ENCODE results near the gene STK39.

Gene STK39

GRCh38 chr2:168145426-168146310 is 101.7 kb downstream of the STK39 start:
- no peak for TF ChIP-seq CTCF (conservative IDR thresholded peaks at IDR 0.05; ENCODE audit: low read depth, low read length)
- H3K4me3 ChIP-seq (ENCODE audit: low read length), result no peak overlapping the region
- no peak for DNase-seq (ENCODE audit: low read depth)

GRCh38 chr2:168145011-168145410 is 102.4 kb downstream of the STK39 start:
- no peak for TF ChIP-seq CTCF (conservative IDR thresholded peaks at IDR 0.05; ENCODE audit: low read depth, low read length)
- H3K4me3 ChIP-seq (ENCODE audit: low read length), result no peak overlapping the region

DNA sequence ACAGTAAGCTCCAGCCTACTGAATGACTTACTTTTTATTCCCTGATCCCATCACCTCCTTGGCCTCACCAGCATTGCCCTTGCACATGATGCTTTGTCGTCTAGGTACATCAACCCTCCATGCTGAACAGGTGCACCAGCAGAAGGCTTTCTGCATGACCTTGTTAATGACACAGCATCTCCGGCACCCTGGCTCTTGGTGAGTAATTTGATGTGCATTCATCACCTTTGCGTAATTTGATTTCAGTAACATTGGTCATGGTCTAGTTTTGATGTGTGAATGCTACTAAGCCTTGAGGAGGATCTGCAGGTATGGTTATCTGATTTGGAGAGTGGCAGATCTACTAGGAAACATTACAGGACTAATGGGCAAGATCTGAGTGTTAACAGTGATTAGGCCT is 103.6 kb downstream of the STK39 start:
- DNase-seq (ENCODE audit: low read depth), result no peak
- TF ChIP-seq CTCF (conservative IDR thresholded peaks at IDR 0.05; ENCODE audit: low read depth, low read length), result no peak
- H3K4me3 ChIP-seq (ENCODE audit: low read length), result no peak overlapping the region

More at GRCh38 chr2:168145011-168145410, 102.4 kb downstream of the STK39 start:
- DNase-seq (ENCODE audit: low read depth), result no peak

DNA sequence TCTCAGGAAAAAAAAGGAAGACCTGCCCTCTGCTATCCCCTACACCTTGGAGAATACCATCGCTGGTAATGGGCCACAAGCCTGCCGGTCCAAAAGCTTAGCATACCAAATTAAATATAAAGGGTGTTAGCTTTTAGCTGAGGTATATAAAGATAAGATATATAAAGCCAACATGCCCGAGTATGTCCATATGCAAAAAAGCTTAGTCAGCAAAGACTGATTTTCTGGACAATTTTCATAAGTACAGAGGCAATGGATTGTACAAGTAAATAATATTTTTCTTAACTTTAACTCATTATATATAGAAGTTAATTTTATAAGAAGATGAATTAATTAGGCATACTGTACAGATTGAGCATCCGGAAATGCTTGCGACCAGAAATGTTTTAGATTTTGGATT is 106.5 kb downstream of the STK39 start:
- no peak for DNase-seq (ENCODE audit: low read depth)
- TF ChIP-seq CTCF (conservative IDR thresholded peaks at IDR 0.05; ENCODE audit: low read depth, low read length), result no peak
- H3K4me3 ChIP-seq (ENCODE audit: low read length), result no peak overlapping the region

GRCh38 chr2:168139852-168140251 is 107.5 kb downstream of the STK39 start:
- no peak for TF ChIP-seq CTCF (conservative IDR thresholded peaks at IDR 0.05; ENCODE audit: low read depth, low read length)

GRCh38 chr2:168138901-168139300 is 108.5 kb downstream of the STK39 start:
- TF ChIP-seq CTCF (conservative IDR thresholded peaks at IDR 0.05; ENCODE audit: low read depth, low read length), result no peak
- no peak overlapping the region for H3K4me3 ChIP-seq (ENCODE audit: low read length)
- DNase-seq (ENCODE audit: low read depth), result no peak

More at GRCh38 chr2:168139852-168140251, 107.5 kb downstream of the STK39 start:
- H3K4me3 ChIP-seq (ENCODE audit: low read length), result no peak overlapping the region
- DNase-seq (ENCODE audit: low read depth), result no peak

DNA sequence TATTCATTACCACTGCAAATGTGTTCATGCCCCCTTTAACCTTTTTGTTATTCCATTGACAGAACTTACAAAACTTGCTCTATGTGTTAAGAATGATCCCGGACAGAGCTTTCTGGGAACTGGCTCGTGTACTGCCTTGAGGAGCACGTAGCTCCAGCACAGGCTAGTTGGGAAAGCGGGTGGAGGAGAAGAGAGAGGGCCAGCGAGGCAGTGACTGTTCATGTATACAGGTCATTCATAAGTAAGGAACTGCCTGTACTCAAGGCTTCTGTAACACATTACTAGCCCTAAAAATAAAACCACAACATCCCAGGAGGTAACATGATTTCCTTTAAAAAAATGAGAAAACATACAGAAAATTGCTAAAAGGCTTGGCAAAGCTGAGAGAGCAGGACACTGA is 109.0 kb downstream of the STK39 start:
- no peak for TF ChIP-seq CTCF (conservative IDR thresholded peaks at IDR 0.05; ENCODE audit: low read depth, low read length)
- no peak overlapping the region for H3K4me3 ChIP-seq (ENCODE audit: low read length)
- DNase-seq (ENCODE audit: low read depth), result no peak

All from retinal pigment epithelial cell (primary cell).